Fibroblast of lung (primary cell): Measurements from ENCODE around the gene SLAMF9. TPM values are rescaled to one million over a fixed set of nuclear protein-coding genes. Genes with fewer than 3 reads are reported as not detected.

ENCODE experiments used
- DNase-seq, 2 donors: peaks; one replicate each; pipeline versions ENCODE4 v3.0.0 to v3.0.0-alpha.2; 2010; ENCODE audit warnings: low read depth in 2 of 2
- H2AFZ ChIP-seq: 2 replicates; pipeline ENCODE4 v1.5.1; 2012; ENCODE audit warnings: low read length, control low read depth, inconsistent platforms
- H3K27ac ChIP-seq: 2 replicates; pipeline ENCODE4 v1.5.1; 2011; ENCODE audit warnings: low read length, control low read depth; ENCODE audit not compliant: insufficient read depth
- H3K27me3 ChIP-seq: 2 replicates; pipeline ENCODE4 v1.5.1; 2011; ENCODE audit warnings: mild to moderate bottlenecking, low read length; ENCODE audit not compliant: control insufficient read depth, insufficient read depth
- H3K36me3 ChIP-seq: 2 replicates; pipeline ENCODE4 v1.5.1; 2011; ENCODE audit warnings: low read length; ENCODE audit not compliant: control insufficient read depth, insufficient read depth
- H3K4me1 ChIP-seq: 2 replicates; pipeline ENCODE4 v1.5.1; 2011; ENCODE audit warnings: low read length; ENCODE audit not compliant: control insufficient read depth, insufficient read depth; ENCODE audit errors: extremely low read depth
- H3K4me2 ChIP-seq: 2 replicates; pipeline ENCODE4 v1.5.1; 2011; ENCODE audit warnings: low read length, control low read depth; ENCODE audit not compliant: insufficient read depth; ENCODE audit errors: extremely low read depth
- H3K4me3 ChIP-seq, 4 experiments: fragments of 200-600 bp in 1 of 4; sonication (generic) in 1 of 4; replicated peaks in 1 of 4; 2 replicates each; pipeline ENCODE4 v1.5.1; 2011 to 2016; ENCODE audit warnings: low read length in 4 of 4, low read depth in 3 of 4, mild to moderate bottlenecking in 3 of 4, control low read depth in 2 of 4, inconsistent platforms in 1 of 4, mixed read lengths in 1 of 4; ENCODE audit not compliant: insufficient read depth in 1 of 4; ENCODE audit errors: control extremely low read depth in 1 of 4
- H3K79me2 ChIP-seq: 2 replicates; pipeline ENCODE4 v1.5.1; 2012; ENCODE audit warnings: mild to moderate bottlenecking, low read length, inconsistent platforms; ENCODE audit not compliant: control insufficient read depth, insufficient read depth
- H3K9ac ChIP-seq: 2 replicates; pipeline ENCODE4 v1.5.1; 2011; ENCODE audit warnings: mild to moderate bottlenecking, low read length, control low read depth; ENCODE audit not compliant: insufficient read depth
- H3K9me3 ChIP-seq: 2 replicates; pipeline ENCODE4 v1.5.1; 2012; ENCODE audit warnings: low read depth, low read length; ENCODE audit not compliant: control insufficient read depth, insufficient read depth
- H4K20me1 ChIP-seq: 2 replicates; pipeline ENCODE4 v1.5.1; 2011; ENCODE audit warnings: low read length; ENCODE audit not compliant: control insufficient read depth, insufficient read depth; ENCODE audit errors: extremely low read depth
- CTCF ChIP-seq, 2 donors: IDR thresholded peaks in 1 of 2; conservative IDR thresholded peaks in 1 of 2; 1 replicate in 1 of 2; 2 replicates in 1 of 2; pipeline ENCODE4 v1.5.1; 2011 to 2012; ENCODE audit warnings: low read length in 2 of 2, control low read depth in 1 of 2, inconsistent platforms in 1 of 2, low read depth in 1 of 2, mild to moderate bottlenecking in 1 of 2
- EZH2 ChIP-seq: IDR thresholded peaks from 2 replicates; pipeline ENCODE4 v1.5.1; 2012; ENCODE audit warnings: low read length, control low read depth, mild to moderate bottlenecking; ENCODE audit errors: missing control alignments
- polyA plus RNA-seq, 2 donors: library from polyadenylated mRNA; depleted of rRNA in 1 of 2; stranded (reverse) in 1 of 2; unstranded in 1 of 2; fragments of >200 nt; gene quantifications; 2 replicates each; pipeline ENCODE4 v1.2.1, GENCODE V29; 2011 to 2012; ENCODE audit warnings: missing spikeins in 1 of 2
- total RNA-seq: library from RNA; depleted of rRNA; stranded (reverse); fragments of >200 nt; gene quantifications from 2 replicates; pipeline ENCODE4 v1.2.1, GENCODE V29; 2014

The SLAMF9 gene
- total and polyA plus RNA-seq, 2 donors (not counting 1 experiment from before 2014, with no cell fraction given) = not detected

GRCh38 chr1:159986531-159986930, 32.5 kb upstream of the SLAMF9 start:
- H3K4me1 ChIP-seq = no peaks in the 10 kb centered on the region
- TF ChIP-seq CTCF (conservative IDR thresholded peaks at IDR 0.05 in 1 of 2, IDR thresholded peaks at IDR 0.05 in 1 of 2; ENCODE audit: low read depth in 1 of 2, low read length in 2 of 2) = no peak
- TF ChIP-seq EZH2 = no peak

GRCh38 chr1:159986093-159986492, 32.1 kb upstream of the SLAMF9 start:
- Histone ChIP-seq H3K4me2 (no peak overlapping the region), H3K9ac (no peak overlapping the region), H3K4me1 (no peaks in the 10 kb centered on the region), H3K4me3 (no peak overlapping the region), H3K27me3 (peaks cover 3% of the 10 kb centered on the region), H3K9me3 (no peaks in the 10 kb centered on the region), H3K27ac (no peak overlapping the region), H4K20me1 (no peaks in the 10 kb centered on the region), H3K79me2 (no peaks in the 10 kb centered on the region), H3K36me3 (no peaks in the 10 kb centered on the region), H2AFZ (no peak overlapping the region)
- no peak for TF ChIP-seq EZH2
- no peak for DNase-seq

More at GRCh38 chr1:159986531-159986930, 32.5 kb upstream of the SLAMF9 start:
- Histone ChIP-seq H3K36me3 (no peaks in the 10 kb centered on the region), H3K27me3 (peaks cover 3% of the 10 kb centered on the region), H3K27ac (no peak overlapping the region), H2AFZ (no peak overlapping the region), H3K79me2 (no peaks in the 10 kb centered on the region), H3K4me2 (no peak overlapping the region), H3K9ac (no peak overlapping the region), H4K20me1 (no peaks in the 10 kb centered on the region), H3K9me3 (no peaks in the 10 kb centered on the region), H3K4me3 (no peak overlapping the region)
- no peak for DNase-seq

GRCh38 chr1:159985473-159985872, 31.4 kb upstream of the SLAMF9 start:
- TF ChIP-seq EZH2 (no peak), CTCF (conservative IDR thresholded peaks at IDR 0.05 in 1 of 2, IDR thresholded peaks at IDR 0.05 in 1 of 2; ENCODE audit: low read depth in 1 of 2, low read length in 2 of 2) (no peak)
- no peaks in the 10 kb centered on the region for H3K4me1 ChIP-seq

More at GRCh38 chr1:159985473-159985872, 31.4 kb upstream of the SLAMF9 start:
- no peaks in the 10 kb centered on the region for H4K20me1 ChIP-seq
- H3K27ac ChIP-seq = no peak overlapping the region
- H3K9ac ChIP-seq = no peak overlapping the region
- no peak for DNase-seq
- no peak overlapping the region for H3K4me2 ChIP-seq
- no peaks in the 10 kb centered on the region for H3K9me3 ChIP-seq
- H2AFZ ChIP-seq = no peak overlapping the region
- H3K79me2 ChIP-seq = no peaks in the 10 kb centered on the region
- H3K4me3 ChIP-seq = no peak overlapping the region
- H3K36me3 ChIP-seq = no peaks in the 10 kb centered on the region
- peaks cover 3% of the 10 kb centered on the region for H3K27me3 ChIP-seq
